WERI-Rb-1 (cell line): Measurements from ENCODE around the gene SORCS2.

ENCODE experiments used
- DNase-seq: peaks from one replicate; pipeline ENCODE4 v3.0.0-alpha.2; 2020
- H3K27ac ChIP-seq: fragments of 250-450 bp; sonication (Bioruptor Pico); 2 replicates; pipeline ENCODE4 v1.5.1; 2020; ENCODE audit warnings: mild to moderate bottlenecking, moderate library complexity
- H3K27me3 ChIP-seq: fragments of 250-450 bp; sonication (Bioruptor Pico); 2 replicates; pipeline ENCODE4 v1.5.1; 2021; ENCODE audit warnings: mild to moderate bottlenecking, low read depth, moderate library complexity; ENCODE audit not compliant: insufficient read depth, severe bottlenecking
- H3K36me3 ChIP-seq: fragments of 250-450 bp; sonication (Bioruptor Pico); 2 replicates; pipeline ENCODE4 v1.5.1; 2020; ENCODE audit warnings: mild to moderate bottlenecking, moderate library complexity
- H3K4me3 ChIP-seq: 2 replicates; pipeline ENCODE4 v1.5.1; 2011; ENCODE audit warnings: low read depth, mild to moderate bottlenecking, control low read depth, low read length
- H3K9me3 ChIP-seq: fragments of 250-450 bp; sonication (Bioruptor Pico); 2 replicates; pipeline ENCODE4 v1.5.1; 2021; ENCODE audit warnings: mild to moderate bottlenecking, moderate library complexity; ENCODE audit not compliant: severe bottlenecking
- TF ChIP-seq, protein P1 (sequence below): IDR thresholded peaks from 2 replicates; pipeline ENCODE4 v1.5.1; 2011; ENCODE audit warnings: low read depth, mild to moderate bottlenecking, control low read depth, inconsistent platforms, low read length

The SORCS2 gene

DNA sequence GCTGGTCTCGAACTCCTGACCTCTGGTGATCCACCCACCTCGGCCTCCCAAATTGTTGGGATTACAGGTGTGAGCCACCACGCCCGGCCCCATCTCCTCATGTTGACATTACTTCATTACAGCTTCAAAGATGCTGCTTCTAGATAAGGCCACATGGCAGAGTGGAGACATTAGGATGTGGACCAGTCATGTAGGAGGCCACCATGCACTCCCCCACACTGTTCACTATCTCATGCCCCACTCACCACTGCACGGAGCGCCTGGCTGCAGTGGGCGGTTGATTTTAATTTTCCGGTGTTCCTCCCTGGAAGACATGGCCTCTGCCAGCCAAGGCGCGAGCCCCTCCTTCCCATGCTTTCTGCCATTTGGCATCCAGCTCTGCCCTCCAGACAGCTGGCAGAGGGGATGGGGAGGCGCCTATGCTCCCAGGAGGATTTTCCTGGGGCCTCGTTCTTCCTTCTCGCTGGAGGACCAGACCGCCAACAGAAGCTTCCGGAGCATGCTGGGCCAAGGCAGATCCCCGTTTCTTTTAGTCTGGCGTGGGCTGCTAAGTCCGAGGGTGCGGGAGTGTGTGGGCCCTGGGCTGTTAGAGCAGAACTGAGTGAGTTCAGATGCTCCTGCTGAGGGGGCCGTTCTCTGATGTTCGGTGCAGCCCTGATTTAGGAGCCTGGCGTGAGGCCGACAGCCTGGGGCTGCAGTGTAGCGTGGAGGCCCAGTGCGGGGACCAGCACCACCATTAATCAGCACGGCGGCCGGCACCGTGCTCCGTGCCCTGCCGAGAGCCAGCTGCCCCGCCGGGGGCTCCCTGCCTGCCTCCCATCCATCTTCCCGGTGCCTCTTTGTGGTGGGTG, 93.1 kb downstream of the SORCS2 start:
- Histone ChIP-seq H3K27me3 (no peaks in the 10 kb centered on the region), H3K36me3 (peaks cover 28% of the 10 kb centered on the region), H3K4me3 (no peak overlapping the region), H3K9me3 (no peaks in the 10 kb centered on the region), H3K27ac (no peak overlapping the region)
- no peak for DNase-seq
- TF ChIP-seq, protein P1, sequence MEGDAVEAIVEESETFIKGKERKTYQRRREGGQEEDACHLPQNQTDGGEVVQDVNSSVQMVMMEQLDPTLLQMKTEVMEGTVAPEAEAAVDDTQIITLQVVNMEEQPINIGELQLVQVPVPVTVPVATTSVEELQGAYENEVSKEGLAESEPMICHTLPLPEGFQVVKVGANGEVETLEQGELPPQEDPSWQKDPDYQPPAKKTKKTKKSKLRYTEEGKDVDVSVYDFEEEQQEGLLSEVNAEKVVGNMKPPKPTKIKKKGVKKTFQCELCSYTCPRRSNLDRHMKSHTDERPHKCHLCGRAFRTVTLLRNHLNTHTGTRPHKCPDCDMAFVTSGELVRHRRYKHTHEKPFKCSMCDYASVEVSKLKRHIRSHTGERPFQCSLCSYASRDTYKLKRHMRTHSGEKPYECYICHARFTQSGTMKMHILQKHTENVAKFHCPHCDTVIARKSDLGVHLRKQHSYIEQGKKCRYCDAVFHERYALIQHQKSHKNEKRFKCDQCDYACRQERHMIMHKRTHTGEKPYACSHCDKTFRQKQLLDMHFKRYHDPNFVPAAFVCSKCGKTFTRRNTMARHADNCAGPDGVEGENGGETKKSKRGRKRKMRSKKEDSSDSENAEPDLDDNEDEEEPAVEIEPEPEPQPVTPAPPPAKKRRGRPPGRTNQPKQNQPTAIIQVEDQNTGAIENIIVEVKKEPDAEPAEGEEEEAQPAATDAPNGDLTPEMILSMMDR: no peak

DNA sequence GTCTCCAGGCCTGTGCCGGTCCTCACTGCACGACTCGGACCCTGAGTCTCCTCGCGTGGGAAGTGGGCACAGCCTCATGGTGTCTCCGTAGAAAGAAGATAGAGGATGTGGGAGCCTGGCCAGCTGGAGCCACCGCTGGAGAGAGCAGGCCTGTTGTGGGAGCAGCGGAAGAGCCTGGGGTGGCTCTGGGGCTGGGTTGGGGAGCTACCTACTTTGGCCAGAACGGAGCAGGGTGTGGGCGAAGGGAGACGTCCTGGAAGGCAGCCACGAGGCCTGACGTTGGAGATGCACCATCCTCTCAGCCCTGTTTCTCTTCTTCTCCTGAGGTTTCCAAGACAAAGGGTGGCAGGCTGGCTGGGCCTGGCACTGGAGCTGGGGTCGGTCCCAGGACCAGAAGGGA, 93.8 kb downstream of the SORCS2 start:
- TF ChIP-seq, protein P1: no peak
- Histone ChIP-seq H3K27ac (no peak overlapping the region), H3K4me3 (no peak overlapping the region), H3K27me3 (no peaks in the 10 kb centered on the region), H3K36me3 (peaks cover 23% of the 10 kb centered on the region), H3K9me3 (no peaks in the 10 kb centered on the region)
- no peak for DNase-seq

GRCh38 chr4:7286798-7287197, 94.5 kb downstream of the SORCS2 start:
- H3K27ac ChIP-seq: peak overlapping the region; percentile 58
- no peak for DNase-seq
- no peaks in the 10 kb centered on the region for H3K27me3 ChIP-seq
- TF ChIP-seq, protein P1: no peak
- no peaks in the 10 kb centered on the region for H3K9me3 ChIP-seq
- H3K36me3 ChIP-seq: peaks cover 26% of the 10 kb centered on the region
- H3K4me3 ChIP-seq: no peak overlapping the region

- no peak for DNase-seq
- Histone ChIP-seq H3K27ac (peak overlapping the region; percentile 58), H3K36me3 (peaks cover 28% of the 10 kb centered on the region), H3K9me3 (no peaks in the 10 kb centered on the region), H3K27me3 (no peaks in the 10 kb centered on the region), H3K4me3 (no peak overlapping the region)
- TF ChIP-seq, protein P1: no peak
These were observed 95.1 kb downstream of the SORCS2 start for GRCh38 chr4:7287274-7287917.

DNA sequence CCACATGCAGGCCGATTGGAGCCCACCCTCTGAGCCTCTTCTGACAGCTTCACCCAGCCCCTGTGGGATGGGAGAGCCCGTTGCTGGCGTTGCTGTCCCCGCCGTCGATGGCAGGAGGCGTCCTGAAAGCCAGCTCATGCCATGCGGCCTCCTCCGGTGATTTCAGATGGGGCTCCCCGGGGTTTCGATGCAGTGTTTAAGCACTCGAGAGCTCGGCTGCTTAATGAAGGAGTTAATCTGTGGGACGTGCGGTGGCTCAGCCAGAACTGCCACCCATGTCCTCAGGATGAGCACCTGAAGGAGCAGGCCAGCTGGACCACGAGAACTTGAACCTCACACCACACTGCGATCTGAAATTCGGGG, 95.6 kb downstream of the SORCS2 start:
- DNase-seq: peak; percentile 84
- Histone ChIP-seq H3K27me3 (no peaks in the 10 kb centered on the region), H3K9me3 (no peaks in the 10 kb centered on the region), H3K36me3 (peaks cover 30% of the 10 kb centered on the region), H3K27ac (peak overlapping the region; percentile 58), H3K4me3 (no peak overlapping the region)
- TF ChIP-seq, protein P1: no peak
